HG02623 (cell line): ENCODE measurements around the gene NOL4L.

Experiments
- ATAC-seq: cut with Tn5 transposase; IDR thresholded peaks from one replicate; pipeline ENCODE4 v1.9.1; 2021; ENCODE audit warnings: moderate library complexity; ENCODE audit not compliant: unreplicated experiment

NOL4L gene, protein sequence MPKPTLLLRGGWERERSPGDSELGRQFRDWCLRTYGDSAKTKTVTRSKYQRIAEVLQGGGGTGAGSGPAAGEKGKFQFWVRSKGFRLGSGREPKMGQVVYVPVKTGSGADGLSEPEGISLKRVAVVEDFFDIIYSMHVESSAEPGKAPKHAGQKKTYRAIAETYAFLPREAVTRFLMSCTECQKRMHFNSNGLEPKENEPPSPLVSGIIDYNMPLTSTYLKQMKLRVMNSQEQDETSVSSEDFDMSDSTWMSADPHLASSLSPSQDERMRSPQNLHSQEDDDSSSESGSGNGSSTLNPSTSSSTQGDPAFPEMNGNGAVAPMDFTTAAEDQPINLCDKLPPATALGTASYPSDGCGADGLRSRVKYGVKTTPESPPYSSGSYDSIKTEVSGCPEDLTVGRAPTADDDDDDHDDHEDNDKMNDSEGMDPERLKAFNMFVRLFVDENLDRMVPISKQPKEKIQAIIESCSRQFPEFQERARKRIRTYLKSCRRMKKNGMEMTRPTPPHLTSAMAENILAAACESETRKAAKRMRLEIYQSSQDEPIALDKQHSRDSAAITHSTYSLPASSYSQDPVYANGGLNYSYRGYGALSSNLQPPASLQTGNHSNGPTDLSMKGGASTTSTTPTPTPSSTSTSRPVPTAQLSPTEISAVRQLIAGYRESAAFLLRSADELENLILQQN

DNA sequence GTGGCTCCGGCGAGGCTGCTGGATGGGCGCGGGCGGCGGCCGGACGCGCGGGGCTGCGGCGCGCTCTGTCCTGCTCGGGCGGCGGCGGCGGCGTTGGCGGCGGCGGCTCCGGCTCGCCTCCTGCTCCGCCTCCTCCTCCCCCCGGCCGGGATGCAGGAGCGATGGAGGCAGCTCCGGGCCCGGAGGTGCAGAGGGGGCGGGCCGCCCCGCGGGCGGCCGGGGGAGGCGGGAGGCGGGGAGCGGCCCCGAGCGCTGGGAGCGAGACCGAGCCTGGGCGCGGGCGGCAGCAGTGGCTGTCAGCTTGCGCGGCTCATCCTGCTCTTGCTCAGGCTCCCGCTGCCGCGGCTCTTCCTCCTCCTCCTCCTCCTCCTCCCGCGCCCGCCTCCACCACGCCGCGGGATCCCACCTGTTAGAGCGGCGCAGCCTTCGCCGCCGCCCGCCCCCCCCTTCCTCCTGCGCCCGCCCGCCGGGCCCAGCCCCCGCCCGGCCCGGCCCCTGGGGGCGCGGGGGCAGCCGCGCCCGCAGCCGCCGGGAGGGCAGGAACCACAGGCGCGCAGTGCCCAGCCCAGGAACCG lies at the start of gene NOL4L:
Gene NOL4L (minus strand): TSS at position 323 of the 575 bp plus-strand sequence. CDS start 443 bp downstream, outside the sequence.
- ATAC-seq: no peak

DNA sequence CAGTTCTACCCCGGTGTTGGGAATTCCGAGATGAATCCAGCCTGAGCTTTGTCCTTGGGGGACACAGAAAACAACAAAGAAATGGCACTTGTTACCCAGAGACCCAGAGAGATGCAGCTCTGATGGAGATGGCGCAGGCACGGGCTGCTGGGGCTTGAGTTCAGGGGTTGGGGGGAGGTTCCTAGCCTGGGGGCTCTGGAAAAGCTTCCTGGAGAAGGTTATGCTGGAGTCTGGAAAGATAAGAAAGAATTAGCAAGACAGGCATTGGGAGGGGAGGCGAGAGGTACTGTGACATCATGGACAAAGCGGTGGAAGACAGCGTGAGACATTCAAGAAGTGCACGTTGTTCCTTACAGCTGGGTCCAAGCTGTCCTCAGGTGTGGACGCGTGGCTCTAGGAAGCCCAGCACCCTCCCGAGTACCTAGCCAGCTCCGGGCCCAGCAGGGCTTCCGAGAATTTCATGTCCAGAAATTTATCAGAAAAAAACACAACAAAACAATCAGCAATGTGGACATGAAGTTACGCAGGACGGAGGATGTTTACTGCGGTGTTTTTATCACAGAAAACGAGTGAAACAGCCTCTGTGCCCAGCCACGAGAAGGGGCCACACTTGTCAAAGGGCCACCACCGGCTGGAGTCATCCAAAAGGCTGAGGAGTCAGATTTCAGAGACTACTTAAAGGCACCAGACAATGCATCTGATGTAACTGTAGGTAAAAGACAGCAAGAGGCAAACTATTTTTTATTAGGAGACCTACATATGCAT lies 49.1 kb upstream of the NOL4L start:
- ATAC-seq: no peak

DNA sequence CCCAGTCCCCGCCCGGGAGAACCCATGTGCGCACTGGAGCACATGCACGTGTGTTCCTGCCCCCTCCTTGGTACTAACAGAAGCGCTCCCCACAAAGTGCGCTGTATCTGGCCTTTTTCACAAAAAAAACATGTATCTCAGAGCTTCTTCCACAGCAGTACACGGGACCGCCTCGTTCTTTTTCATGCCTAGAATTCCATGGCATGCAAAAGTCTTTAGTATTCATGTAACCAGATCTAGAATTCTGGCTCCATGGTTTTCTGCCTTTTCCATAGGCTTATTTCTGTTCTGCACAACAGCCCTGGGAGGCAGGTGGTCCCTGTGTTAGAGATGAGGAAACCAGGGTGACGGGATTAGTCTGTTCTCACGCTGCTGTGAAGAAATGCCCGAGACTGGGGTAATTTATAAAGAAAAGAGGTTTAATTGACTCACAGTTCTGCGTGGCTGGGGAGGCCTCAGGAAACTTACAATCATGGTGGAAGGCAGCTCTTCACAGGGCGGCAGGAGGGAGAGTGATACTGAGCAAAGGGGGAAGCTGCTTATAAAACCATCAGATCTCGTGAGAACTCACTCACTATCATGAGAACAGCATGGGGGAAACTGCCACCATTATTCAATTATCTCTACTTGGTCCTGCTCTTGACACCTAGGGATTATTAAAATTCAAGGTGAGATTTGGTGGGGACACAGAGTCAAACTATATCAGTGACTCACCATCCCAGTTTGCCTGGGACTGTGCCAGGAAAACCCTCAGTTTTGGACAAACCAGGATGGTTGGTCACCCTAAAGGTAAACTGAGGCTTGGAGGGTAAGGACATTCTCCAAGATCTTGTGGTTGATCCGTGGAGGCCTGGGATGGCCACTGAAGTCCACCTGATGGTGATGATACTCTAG lies 47.6 kb upstream of the NOL4L start:
- ATAC-seq: no peak

DNA sequence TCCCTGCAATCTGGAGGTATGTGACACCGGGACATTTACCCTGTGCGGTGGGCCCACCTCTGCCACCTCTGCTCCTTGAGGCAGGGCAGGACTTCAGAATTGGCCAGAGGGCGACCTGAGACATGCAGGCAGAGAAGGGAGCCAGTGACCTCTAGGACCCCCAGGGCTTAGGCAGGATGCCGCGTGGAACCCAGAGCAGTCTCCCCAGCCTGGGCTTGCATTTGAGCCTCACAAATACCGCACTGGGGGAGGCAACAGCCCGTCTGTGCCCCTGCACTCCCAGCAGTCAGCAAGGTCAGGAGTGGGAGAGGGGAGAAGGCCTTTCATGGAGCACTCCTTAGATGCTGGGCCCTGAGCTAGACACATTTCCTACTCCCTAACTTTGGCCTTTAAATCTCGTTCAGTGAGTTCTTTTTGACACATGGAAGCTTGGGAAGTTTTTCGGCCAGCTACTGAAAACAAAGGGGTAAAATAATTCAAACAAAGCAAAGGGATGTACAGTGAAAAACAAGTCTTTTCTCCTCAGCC lies 46.9 kb upstream of the NOL4L start:
- ATAC-seq: no peak

DNA sequence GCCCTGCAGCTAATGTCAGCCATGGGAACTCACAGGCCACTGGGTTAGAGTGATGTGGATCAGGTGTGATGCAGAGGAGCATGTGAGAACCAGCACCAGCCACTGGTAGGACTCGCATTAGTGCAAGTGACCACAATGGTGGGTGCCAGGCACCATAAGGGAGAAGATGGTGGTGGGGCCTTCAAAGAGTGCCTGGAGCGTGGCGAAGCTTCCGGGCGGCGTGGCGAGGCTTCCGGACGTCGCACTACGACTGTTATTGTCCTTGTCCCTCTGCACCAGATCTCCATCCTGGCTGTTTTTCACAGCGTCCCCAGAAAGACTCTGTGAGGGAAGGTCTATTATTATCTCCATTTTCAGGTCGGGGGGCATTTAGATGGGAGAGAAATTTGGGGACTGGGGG lies 44.7 kb upstream of the NOL4L start:
- ATAC-seq: no peak

- no peak for ATAC-seq
These were observed 43.9 kb upstream of the NOL4L start for GRCh38 chr20:32628960-32629530.

DNA sequence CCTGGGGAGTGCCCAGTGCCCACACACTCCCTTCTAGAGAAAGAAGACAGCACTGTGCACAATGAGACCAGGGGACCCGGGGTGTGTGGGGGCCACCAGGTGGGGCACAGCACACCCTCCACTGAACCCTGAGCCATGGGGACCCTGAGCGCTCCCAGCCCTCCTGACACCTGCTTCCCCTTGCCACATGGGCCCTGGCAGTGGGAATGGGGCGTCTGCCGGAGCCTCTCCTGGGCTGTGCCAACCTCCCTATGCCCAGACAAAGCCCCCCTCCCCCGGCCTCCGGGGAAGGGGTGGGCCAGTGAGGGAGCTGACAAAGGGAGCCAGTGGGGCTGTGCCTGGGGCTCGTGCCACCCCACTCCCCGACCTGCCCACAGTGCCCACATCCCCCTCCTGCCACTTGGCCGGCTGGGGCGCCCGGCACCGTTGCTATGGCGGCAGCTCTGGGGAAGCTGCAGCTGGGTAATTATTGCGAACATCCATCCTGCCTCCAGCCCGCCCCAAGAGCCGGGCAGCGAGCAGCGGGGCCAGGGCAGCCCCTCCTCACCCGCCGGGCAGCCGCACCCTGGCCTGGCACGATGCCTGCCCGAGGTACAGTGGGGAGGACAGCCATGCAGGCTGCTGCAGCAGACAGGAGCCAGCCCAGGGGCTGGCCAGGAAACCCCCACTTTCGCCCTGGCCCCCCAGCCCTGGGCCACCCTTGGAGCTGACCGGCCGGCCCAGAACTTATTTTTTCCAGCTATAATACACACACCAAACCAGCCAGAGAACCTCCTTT lies 41.9 kb upstream of the NOL4L start:
- ATAC-seq: no peak

DNA sequence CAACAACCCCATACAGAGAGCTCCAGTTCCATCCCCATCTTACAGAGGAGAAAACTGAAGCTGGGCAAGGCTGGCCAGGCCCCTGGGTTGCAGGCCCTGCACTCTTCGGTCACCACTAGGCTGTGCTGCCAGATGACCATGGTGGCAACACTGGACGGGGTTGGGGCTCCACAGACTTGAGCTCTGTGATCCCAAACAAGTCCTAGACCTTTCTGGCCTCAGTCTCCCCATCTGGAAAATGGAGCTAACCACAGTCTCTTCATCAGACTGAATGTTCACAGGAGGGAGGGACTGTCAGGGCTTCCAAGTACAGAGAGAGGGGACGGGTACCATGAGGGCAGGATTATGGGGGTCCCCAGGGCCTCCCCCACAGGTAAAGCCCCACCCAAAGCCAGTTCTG lies 41.3 kb upstream of the NOL4L start:
- no peak for ATAC-seq

GRCh38 chr20:32625996-32626395 lies 40.9 kb upstream of the NOL4L start:
- no peak for ATAC-seq

DNA sequence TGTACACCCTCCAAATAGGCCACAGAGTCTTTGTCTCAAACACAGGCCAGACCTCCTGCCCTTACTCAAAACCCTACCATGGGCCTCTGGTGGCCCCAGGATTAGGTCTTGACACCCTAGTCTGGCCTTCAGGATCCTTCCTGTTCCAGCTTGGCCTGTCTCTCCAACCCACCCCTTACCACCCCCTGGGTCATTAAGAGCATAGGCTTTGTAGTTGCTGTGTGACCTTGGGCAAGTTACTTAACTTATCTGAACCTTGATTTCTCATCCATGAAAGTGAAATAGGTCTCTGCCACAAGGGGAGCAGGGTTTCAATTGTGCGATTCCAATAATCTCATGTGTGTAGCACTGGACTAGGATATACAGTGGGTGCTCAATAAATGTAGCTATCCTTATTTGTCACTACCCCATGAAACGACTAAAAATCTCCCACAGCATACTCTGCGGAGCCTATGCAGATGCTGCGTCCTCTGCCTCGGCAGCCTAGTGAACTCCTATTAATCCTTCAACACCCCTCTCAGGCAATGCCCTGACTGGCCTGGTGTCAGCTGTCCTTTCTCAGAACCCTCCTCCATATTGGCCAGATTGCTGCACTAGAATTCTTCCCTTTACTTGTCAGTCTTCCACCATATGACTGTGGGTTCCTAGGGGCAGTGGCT lies 39.7 kb upstream of the NOL4L start:
- no peak for ATAC-seq

DNA sequence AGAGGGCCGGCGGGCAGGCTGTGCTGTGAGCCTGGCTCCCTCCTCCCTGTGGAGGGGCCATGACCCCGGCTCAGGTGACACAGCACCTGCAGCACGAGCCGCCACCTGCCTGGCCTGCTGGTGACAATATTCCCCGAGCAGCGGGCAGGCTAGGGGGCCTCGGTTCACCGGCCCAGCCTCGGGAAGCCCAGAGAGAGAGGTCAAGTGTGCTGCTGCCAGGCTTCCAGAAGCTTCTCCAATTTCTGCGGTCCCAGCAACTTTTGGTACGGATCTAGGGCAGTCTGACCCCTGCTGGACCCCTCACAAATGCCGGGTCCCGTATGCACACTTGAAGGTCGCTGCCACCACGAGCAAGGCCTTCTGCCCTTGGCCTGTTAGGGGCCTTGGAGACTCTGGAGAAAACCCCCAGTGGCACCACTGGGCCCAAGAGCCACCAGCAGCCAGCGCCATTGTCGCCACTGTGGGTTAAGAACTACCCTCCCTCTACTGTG lies 38.6 kb upstream of the NOL4L start:
- no peak for ATAC-seq

GRCh38 chr20:32622585-32623468 lies 37.7 kb upstream of the NOL4L start:
- ATAC-seq: no peak

GRCh38 chr20:32621891-32622584 lies 36.9 kb upstream of the NOL4L start:
- no peak for ATAC-seq

DNA sequence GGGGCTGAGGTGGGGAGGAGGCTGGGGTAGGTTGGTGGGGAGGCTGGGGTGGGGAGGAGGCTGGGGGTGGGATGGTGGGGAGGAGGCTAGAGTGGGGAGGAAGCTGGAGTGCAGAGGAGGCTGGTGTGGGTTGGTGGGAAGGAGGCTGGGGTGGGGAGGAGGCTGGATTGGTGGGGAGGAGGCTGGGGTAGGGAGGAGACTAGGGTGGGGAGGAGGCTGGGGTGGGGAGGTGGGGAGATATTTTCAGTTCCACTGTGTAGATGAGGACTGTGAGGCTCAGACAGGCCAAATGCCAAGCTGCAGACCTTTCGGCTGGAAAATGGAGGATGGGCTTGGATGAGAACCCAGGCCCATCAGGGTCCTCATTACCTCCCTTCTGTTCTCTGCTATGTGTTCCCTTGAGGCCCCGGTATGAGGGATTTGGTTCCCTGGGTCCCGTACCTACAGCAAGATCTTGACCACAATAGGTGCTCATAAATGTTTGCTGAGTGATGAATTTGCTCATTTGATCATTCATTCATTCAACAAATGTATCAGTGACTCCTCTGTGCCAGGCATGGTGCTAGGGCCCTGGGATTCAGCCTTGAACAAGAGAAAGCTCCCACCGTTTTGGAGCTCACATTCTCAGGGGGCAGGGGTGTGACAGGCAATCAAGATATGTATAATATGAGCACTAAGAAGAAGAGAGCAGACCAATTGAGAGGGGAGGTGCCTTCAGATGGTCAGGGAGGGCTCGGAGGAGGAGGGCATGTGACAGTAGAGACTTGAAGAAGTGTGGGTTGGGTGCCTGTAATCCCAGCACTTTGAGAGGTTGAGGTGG lies 36.1 kb upstream of the NOL4L start:
- ATAC-seq: no peak

- ATAC-seq: no peak
These were observed 34.5 kb upstream of the NOL4L start for GRCh38 chr20:32619586-32619985.

DNA sequence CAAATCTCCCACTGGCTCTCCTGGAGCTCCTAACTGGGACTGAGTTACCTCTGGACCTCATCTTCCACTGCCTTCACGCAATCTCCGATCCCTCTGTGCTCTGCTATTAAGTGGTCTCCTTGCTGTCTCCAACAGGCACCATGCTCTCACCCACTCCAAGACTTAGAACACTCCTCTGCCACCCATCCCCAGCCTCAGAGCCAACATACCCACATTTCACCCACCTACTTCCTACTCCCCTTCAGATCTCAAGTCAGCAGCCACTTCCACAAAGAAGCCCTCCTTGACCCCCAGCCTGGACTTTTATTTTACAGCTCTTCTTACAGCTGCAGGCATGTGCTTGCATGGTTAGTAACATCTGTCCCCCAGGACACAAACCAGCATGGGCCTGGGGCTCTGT lies 29.6 kb upstream of the NOL4L start:
- no peak for ATAC-seq
